ENCODE measurements around the gene PTCD1.

DNA sequence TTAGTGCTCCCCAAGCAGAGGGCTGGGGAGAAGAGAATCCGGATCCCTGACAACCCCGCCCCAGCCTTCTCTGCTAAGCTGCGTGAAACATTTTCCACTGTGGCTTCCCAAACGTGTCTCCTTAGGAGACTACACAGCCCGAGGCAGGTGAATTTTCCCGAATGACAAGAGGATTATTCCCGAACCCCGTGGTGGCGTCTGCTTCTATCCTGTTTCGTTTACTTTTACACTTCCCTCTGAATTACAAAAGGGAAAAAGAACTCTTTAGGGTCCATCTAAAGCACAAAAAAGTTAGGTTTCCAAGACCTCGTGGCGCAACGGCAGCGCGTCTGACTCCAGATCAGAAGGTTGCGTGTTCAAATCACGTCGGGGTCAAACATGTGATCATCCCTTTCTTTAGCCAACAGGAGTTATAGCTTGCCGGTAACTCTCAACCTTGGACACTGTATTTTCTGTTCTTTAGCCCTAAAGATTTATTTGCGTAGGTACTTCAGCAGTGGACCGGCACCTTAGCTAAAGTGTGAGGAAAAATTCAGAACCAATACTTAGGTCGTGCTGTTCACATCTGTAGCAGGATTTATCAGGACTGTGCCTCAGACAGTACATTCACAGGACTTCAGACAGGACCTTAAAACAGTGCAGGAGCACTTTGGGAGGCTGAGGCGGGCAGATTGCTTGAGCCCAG lies 30.9 kb upstream of the PTCD1 start:
- TF ChIP-seq POLR2A (IDR thresholded peaks at IDR 0.05; ENCODE audit: control extremely low read depth in 1 of 2, low read depth in 2 of 2, low read length in 2 of 2): no peak
- TF ChIP-seq, protein P1, sequence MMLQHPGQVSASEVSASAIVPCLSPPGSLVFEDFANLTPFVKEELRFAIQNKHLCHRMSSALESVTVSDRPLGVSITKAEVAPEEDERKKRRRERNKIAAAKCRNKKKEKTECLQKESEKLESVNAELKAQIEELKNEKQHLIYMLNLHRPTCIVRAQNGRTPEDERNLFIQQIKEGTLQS (IDR thresholded peaks at IDR 0.05; ENCODE audit: insufficient read depth, low read depth, low read length): no peak
- TF ChIP-seq, protein P2, sequence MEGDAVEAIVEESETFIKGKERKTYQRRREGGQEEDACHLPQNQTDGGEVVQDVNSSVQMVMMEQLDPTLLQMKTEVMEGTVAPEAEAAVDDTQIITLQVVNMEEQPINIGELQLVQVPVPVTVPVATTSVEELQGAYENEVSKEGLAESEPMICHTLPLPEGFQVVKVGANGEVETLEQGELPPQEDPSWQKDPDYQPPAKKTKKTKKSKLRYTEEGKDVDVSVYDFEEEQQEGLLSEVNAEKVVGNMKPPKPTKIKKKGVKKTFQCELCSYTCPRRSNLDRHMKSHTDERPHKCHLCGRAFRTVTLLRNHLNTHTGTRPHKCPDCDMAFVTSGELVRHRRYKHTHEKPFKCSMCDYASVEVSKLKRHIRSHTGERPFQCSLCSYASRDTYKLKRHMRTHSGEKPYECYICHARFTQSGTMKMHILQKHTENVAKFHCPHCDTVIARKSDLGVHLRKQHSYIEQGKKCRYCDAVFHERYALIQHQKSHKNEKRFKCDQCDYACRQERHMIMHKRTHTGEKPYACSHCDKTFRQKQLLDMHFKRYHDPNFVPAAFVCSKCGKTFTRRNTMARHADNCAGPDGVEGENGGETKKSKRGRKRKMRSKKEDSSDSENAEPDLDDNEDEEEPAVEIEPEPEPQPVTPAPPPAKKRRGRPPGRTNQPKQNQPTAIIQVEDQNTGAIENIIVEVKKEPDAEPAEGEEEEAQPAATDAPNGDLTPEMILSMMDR (IDR thresholded peaks at IDR 0.05; ENCODE audit: control extremely low read depth in 1 of 3, insufficient read depth in 1 of 3, low read depth in 1 of 3, low read length in 3 of 3): no peak
